Measurements from ENCODE around the gene DIPK1C.

- TF ChIP-seq CTCF (IDR thresholded peaks at IDR 0.05; ENCODE audit: poor library complexity) (no peak), EZH2 (IDR thresholded peaks at IDR 0.05; ENCODE audit: borderline replicate concordance) (no peak)
Measured at GRCh38 chr18:74387383-74387782, 69.7 kb downstream of the DIPK1C start.

All from hepatocyte (in vitro differentiated cells).